Testis (tissue), 3 donors: Measurements from ENCODE around the gene PDGFD. TPM values are rescaled to one million over a fixed set of nuclear protein-coding genes. Genes with fewer than 3 reads are reported as not detected.

ENCODE experiments used
- DNase-seq: peaks from one replicate; pipeline ENCODE4 v3.0.0-alpha.2; 2019
- H3K27ac ChIP-seq, 2 donors: fragments of 200-600 bp; sonication (generic); one replicate each; pipeline ENCODE4 v1.5.1; 2019
- H3K27me3 ChIP-seq: fragments of 200-600 bp; sonication (generic); one replicate; pipeline ENCODE4 v1.5.1; 2019
- H3K36me3 ChIP-seq: fragments of 200-600 bp; sonication (generic); one replicate; pipeline ENCODE4 v1.5.1; 2017; ENCODE audit warnings: low read depth; ENCODE audit errors: missing control alignments
- H3K4me1 ChIP-seq: fragments of 200-600 bp; sonication (generic); one replicate; pipeline ENCODE4 v1.5.1; 2019
- H3K4me3 ChIP-seq, 2 donors: fragments of 200-600 bp; sonication (generic); one replicate each; pipeline ENCODE4 v1.5.1; 2017 to 2019
- H3K9me3 ChIP-seq: fragments of 200-600 bp; sonication (generic); one replicate; pipeline ENCODE4 v1.5.1; 2017
- POLR2A ChIP-seq: fragments of 450-650 bp; IDR thresholded peaks from one replicate; pipeline ENCODE4 v1.6.1; 2017; ENCODE audit warnings: antibody characterized with exemption, mild to moderate bottlenecking, moderate library complexity
- WGBS, 2 donors: methylation state at CpG; one replicate each; pipeline ENCODE4 v1.1.5; 2018; 5-methylcytosine and 5-hydroxymethylcytosine counted together
- intact Hi-C: fragments of 100-400 bp; cut with DNase I; formaldehyde crosslinking; loops from one replicate; pipeline ENCODE4 v1.15.1; 2023; ENCODE audit warnings: low total_unique reads
- polyA plus RNA-seq: library from polyadenylated mRNA; stranded (reverse); fragments of 350-450 nt; fragmentation: Illumina TruSeq; extraction: RNeasy Lipid Tissue Mini Kit (QIAGEN cat#74804); gene quantifications from one replicate; pipeline ENCODE4 v1.2.3, GENCODE V29; 2014; ENCODE audit warnings: low read depth, low replicate concordance; ENCODE audit not compliant: insufficient read depth
- total RNA-seq, 2 donors: library from RNA; depleted of rRNA; stranded (reverse); fragments of >200 nt; gene quantifications; one replicate each; pipeline ENCODE4 v1.2.3, GENCODE V29; 2016
- TF ChIP-seq, protein P1 (sequence below), 3 experiments: fragments of 450-650 bp in 2 of 3; fragments of 200-600 bp in 1 of 3; sonication (generic) in 1 of 3; IDR thresholded peaks; one replicate each; pipeline ENCODE4 v1.5.1; 2016 to 2019; ENCODE audit warnings: antibody characterized with exemption in 3 of 3, mild to moderate bottlenecking in 2 of 3, moderate library complexity in 1 of 3

PDGFD gene
- total and polyA plus RNA-seq, 3 donors from 2014 or later = 6.0 to 8.1 (median 8.0) TPM

DNA sequence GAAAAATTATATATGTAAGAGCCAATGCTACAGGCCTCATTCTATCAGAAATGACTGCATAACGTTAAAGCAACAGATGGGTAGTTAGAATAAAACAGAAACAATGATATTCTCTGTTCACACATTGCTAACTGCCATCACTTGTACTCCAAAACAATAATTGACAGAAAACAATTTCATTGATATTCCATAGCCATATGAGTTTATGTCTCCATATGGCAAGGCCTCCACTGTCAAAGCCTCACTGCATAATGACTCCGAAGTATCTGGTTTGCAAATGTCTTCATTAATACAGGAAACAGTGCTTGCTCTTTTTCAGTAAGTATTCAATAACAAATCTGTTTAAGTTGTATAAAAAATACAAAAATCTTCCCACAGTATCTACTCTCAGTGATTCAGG is 117.6 kb downstream of the PDGFD start:
- WGBS, 2 donors = 93 to 94% methylated on average over 2 of the region's 2 CpGs
- Histone ChIP-seq H3K4me3 (no peak overlapping the region), H3K27me3 (no peaks in the 10 kb centered on the region), H3K4me1 (no peaks in the 10 kb centered on the region), H3K36me3 (no peaks in the 10 kb centered on the region), H3K9me3 (no peaks in the 10 kb centered on the region), H3K27ac (no peak overlapping the region)
- TF ChIP-seq, protein P1, sequence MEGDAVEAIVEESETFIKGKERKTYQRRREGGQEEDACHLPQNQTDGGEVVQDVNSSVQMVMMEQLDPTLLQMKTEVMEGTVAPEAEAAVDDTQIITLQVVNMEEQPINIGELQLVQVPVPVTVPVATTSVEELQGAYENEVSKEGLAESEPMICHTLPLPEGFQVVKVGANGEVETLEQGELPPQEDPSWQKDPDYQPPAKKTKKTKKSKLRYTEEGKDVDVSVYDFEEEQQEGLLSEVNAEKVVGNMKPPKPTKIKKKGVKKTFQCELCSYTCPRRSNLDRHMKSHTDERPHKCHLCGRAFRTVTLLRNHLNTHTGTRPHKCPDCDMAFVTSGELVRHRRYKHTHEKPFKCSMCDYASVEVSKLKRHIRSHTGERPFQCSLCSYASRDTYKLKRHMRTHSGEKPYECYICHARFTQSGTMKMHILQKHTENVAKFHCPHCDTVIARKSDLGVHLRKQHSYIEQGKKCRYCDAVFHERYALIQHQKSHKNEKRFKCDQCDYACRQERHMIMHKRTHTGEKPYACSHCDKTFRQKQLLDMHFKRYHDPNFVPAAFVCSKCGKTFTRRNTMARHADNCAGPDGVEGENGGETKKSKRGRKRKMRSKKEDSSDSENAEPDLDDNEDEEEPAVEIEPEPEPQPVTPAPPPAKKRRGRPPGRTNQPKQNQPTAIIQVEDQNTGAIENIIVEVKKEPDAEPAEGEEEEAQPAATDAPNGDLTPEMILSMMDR (IDR thresholded peaks at IDR 0.05) = no peak
- TF ChIP-seq POLR2A = no peak
- no peak for DNase-seq
- intact Hi-C loops = no loop called here

DNA sequence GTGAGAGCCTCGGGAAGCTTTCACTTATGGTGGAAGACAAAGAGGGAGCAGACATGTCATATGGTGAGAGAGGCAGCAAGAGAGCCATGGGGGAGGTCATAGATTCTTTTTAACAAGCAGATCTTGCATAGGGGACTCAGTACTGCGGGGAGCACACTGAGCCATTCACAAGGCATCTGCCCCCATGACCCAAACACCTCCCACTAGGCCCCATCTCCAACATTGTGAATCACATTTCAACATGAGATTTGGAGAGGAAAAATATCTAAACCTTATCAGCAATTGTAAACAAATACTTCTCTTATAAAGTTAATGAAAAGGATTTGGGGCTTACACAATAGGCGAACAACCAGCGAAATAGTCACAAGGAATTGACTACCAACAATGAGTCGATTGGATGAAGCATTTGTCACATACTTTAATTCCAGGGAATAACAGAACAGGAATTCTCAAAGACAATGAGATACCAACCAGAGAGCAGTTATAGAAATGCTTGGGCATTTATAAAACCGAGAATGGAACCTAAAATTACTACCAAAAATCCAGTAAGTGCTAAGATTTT is 120.2 kb downstream of the PDGFD start:
- TF ChIP-seq POLR2A = no peak
- TF ChIP-seq, protein P1 (IDR thresholded peaks at IDR 0.05) = no peak
- no peak overlapping the region for H3K27ac ChIP-seq
- H3K4me1 ChIP-seq = no peaks in the 10 kb centered on the region
- H3K4me3 ChIP-seq = no peak overlapping the region
- intact Hi-C loops = no loop called here
- H3K27me3 ChIP-seq = no peaks in the 10 kb centered on the region
- H3K9me3 ChIP-seq = no peaks in the 10 kb centered on the region
- 90 to 93% methylated on average over 6 of the region's 6 CpGs for WGBS, 2 donors
- no peak for DNase-seq
- H3K36me3 ChIP-seq = no peaks in the 10 kb centered on the region

DNA sequence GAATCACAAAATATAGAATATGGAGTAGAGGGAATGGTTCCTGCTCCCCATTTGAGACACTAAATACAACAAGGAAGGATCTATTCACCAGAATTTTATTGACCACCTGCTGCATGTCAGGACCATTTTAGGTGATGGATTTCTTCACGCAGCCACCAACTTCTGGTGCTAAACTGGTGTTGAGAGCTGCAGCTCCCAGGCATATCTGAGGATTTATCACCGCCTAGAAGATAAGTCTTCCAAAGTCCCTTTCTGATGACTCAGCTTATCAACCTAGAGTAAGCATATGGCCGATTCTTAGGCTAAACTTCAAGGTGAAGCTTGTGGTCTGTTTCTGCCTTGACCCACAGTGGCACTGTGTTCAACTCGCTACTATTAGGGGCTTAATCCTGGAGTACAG is 120.8 kb downstream of the PDGFD start:
- WGBS, 2 donors = 82% methylated on average over 4 of the region's 4 CpGs
- Histone ChIP-seq H3K4me3 (no peak overlapping the region), H3K27me3 (no peaks in the 10 kb centered on the region), H3K36me3 (no peaks in the 10 kb centered on the region), H3K9me3 (no peaks in the 10 kb centered on the region), H3K27ac (no peak overlapping the region), H3K4me1 (no peaks in the 10 kb centered on the region)
- intact Hi-C loops = no loop called here
- TF ChIP-seq POLR2A = no peak
- TF ChIP-seq, protein P1 (IDR thresholded peaks at IDR 0.05) = no peak
- no peak for DNase-seq

DNA sequence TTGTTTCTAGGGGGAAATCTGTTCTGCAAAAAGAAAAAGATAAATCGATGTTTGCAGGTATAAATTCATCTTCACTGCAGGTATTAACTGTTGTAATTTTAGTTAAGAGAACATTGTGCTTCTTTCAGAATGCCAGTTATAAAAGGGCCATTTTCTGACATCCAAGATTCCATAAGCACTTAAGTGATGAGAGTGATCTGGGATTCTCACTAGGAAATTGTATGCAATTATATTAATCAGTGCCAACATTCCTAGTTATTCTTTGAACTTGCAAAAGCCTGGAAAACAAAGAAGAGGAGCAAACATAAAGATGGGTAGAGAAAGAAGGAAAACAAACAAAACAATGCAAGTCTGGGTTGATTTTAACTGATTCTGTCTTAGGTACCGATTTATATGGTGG is 122.2 kb downstream of the PDGFD start:
- Histone ChIP-seq H3K36me3 (no peaks in the 10 kb centered on the region), H3K9me3 (no peaks in the 10 kb centered on the region), H3K4me3 (no peak overlapping the region), H3K4me1 (no peaks in the 10 kb centered on the region), H3K27me3 (no peaks in the 10 kb centered on the region), H3K27ac (no peak overlapping the region)
- TF ChIP-seq, protein P1 (IDR thresholded peaks at IDR 0.05) = no peak
- TF ChIP-seq POLR2A = no peak
- intact Hi-C loops = no loop called here
- DNase-seq = no peak
- 91 to 94% methylated on average over 2 of the region's 2 CpGs for WGBS, 2 donors

DNA sequence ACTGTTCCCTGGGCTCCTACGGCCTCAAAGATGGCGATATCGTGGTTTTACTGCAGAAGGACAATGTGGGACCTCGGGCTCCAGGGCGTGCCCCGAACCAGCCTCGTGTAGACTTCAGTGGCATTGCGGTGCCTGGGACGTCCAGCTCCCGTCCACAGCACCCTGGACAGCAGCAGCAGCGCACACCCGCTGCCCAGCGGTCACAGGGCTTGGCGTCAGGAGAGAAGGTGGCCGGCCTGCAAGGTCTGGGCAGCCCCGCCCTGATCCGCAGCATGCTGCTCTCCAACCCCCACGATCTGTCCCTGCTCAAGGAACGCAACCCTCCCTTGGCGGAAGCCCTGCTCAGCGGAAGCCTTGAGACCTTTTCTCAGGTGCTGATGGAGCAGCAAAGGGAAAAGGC is 127.0 kb downstream of the PDGFD start:
- H3K4me1 ChIP-seq = peaks cover 16% of the 10 kb centered on the region
- H3K36me3 ChIP-seq = no peaks in the 10 kb centered on the region
- TF ChIP-seq, protein P1 (IDR thresholded peaks at IDR 0.05) = no peak
- no peak for TF ChIP-seq POLR2A
- no peaks in the 10 kb centered on the region for H3K27me3 ChIP-seq
- DNase-seq = no peak
- WGBS, 2 donors = 60 to 80% methylated on average over 3 to 19 of the region's 21 CpGs
- intact Hi-C loops = no loop called here
- no peaks in the 10 kb centered on the region for H3K9me3 ChIP-seq
- no peak overlapping the region for H3K27ac ChIP-seq
- H3K4me3 ChIP-seq = peak overlapping the region in 1 of 2 donors; percentile 27
